ENCODE results near the gene THADA.

THADA gene

DNA sequence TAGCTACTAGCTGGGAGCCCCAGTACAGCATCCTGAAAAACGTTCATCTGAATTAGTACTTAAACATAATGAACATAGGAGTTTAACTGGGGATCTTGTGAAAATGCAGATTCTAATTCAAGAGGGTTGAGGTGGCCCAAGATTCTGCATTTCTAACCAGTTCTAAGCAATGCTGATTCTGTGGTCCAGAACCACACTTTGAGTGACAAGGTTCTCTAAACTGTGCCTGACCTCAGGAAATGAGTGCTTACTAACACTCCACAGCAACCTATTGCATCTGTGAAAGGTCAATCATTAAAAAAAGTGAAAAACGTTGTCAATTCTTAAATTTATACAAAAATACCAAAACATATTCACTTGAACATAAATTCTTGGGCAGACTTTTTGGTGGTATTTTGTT is 212.3 kb downstream of the THADA start:
- no peak for DNase-seq

DNA sequence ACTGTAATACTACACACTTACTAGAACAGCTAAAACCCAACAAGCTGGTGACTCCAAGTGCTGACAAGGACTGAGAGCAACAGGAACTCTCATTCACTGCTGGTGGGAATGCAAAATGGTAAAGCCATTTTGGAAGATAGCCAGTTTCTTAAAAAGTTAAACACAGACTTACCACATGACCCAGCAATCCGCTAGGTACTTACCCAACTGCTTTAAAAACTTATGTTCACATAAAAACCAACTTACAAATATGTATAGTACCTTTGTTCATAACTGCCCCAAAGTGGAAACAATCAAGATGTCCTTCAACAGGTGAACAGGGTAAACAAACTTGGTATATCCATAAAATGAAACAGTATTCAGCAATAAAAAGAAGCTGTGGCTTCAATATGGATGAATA is 216.3 kb downstream of the THADA start:
- DNase-seq: no peak

DNA sequence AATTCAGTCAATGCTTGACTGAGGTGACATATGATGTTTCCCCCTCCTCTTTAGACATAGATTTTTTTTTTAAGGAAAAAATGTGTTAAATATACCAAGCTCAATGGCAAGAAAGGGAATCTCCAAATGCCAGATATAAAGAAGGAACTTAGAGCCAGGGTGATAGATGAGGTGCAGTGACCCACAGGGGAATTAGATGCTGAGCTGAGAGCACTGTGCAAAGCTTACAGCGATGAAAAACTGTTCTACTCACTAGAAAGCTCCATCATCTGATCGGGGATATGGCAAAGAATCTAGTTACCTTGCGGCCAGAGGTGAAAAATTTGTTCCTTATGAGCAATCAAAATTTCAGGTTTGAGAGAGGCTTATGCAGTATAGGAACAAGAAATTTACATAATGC is 218.5 kb downstream of the THADA start:
- no peak for DNase-seq

DNA sequence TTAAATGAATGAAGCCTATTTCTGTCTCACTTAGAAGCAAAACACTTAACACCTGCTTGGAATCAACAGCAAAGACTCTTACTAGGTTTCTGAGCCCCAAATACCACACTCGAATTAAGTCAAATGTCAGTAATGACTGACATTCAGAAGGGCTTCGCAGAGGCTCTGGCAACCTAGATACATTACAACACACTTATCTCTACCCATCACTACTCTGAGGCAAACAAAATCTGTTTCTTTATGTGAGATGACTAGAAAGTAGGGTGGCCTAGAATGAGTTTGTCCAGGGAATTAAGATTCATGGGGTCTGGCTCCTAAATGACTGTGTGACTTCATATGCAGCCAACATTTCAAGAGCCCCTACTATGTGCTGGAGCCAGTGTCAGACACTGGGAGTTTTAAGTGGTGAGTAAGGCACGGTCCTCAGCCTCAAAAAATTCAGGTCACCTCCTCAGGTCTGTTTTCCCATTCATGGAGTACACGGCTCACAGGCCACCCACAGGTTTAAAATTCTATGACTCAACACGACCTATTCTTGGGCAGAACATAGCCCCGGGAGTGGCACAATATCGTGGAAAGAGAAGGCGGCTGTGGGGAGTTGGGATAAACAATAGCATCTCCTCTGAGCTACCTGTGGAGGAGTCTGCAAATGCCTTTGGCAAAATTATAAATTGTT is 219.2 kb downstream of the THADA start:
- no peak for DNase-seq

DNA sequence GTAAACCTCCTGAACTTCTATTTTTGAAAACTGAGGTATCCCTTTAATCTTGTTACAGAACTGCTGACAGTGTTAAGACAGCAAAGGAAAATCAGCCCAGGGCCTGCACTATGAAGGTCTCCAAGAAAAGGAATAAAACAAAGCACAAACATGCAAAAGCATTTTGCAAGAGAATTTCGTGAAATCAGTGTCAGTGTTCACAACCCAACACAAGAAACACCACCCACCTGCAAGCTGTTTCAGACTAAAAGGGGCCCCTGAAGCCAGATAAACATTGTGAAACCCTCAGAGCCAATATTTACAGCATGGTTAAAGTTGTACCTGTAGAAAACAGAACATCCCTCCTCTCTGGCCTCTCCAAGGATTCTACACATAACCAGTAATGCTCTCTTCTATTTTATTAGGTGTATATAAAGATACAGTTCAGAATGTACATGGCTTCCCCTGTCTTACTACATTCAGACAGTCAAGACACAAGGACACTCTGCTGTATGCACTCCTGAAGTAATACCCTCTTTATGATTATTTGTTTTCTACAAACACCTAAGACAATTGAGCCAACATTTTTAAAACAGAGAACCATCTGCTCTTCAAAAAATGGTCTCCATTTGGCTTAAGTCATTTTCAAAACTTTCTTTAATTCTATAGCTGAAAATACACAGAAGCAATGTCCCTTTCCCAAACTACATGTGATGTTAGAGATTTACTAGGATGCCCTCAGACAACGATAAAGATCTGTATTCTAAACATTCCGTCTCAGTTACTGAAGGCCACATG is 219.9 kb downstream of the THADA start:
- DNase-seq: no peak

DNA sequence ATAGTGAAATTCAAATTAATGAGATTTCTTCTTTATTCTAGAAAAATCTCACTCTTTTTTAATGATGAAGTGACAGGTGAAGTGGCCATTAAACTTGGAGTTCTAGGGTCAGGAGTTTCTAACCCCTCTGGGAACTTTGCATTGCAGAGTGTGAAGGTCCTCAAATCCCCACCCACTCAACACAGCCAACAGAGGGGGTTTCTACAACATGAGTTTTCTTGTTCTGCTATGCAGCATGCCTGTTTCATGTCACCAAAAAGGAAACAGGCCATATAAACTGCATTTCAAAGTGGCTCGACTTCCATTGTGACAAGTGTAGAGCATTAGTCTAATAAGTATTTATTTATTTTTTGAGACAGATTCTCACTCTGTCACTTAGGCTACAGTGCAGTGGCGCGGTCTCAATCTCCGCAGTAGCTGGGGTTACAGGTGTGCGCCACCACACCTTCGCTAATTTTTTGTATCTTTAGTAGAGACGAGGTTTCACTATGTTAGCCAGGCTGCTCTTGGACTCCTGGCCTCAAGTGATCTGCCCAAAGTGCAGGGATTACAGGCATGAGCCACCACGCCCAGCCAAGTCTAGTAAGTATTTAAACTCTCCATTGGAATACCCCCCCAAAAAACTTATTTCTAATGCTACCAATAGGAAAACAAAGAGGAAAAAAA is 223.3 kb downstream of the THADA start:
- DNase-seq: no peak

DNA sequence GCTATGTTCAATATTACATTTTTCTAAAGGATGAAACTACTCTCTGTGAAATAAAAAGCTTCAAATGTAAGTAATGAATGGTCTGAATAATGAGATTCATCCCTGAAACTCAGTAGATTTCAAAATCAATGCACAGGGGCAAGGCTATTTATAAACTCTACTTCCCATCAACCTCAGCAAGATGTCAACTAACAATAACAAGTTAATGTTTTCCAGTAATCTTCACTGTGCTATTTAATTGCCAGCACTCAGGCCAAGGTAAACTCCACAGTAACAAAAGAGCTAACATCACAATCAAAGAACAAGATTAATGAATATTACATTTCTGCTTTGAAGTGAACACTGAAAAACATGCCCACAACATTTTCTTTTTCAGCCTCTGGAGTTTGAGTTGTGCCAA is 225.1 kb downstream of the THADA start:
- no peak for DNase-seq

DNA sequence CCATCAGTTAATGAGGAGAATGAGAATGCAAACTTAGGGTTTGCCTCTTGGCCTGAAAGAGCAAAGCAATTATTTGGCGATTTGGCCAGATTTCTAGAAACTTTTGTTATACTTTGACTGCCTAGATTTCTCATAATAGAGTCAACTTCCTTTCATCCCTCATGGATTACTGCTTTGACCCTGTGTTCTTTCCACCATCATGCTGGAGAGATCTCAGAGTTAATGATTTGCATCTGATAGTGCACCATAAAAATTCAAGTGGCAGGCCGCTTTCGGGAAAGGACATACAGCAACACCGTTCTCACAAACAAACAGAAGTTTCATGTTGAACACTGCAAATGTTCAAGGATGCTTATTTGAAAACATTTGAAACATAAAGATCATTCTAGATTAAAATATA is 225.7 kb downstream of the THADA start:
- DNase-seq: no peak

DNA sequence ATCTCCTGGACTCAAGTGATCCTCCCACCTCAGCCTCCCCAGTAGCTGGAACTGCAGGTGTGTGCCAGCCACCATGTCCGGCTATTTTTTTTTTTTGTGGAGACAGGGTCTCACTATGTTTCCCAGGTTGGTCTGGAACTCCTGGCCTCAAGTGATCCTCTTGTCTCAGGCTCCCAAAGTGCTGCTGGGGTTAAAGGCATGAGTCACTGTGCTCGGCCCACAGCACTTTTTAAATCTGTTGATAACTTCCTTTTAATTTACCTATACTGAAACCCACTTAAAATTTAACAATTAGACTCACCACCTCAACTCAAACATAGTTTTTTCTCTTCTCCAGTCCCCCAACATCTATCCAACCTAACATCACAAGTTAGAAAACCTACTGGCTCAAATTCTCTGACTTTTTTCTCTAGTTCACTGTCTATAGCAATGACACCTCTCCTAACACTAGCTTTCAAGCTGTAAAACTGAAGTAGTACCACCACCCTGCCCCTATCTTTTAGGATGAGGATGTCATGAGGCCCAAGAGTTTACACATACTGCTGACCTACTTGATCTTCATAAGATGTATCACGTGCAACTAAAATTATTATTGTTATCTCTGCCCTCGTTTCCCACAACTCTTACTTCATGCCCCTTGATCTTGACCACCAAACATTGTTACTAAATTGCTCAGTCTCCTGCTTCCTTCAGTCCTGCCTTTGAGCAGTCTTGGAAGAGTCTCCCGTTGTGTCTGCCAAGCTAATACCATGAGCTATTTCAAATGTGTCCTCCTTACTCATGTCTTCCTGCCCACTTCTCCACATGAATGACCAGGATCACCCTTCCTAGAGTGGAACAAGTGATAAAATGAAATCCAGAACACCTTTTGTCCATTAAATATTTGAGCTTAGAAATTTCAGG is 227.1 kb downstream of the THADA start:
- no peak for DNase-seq

DNA sequence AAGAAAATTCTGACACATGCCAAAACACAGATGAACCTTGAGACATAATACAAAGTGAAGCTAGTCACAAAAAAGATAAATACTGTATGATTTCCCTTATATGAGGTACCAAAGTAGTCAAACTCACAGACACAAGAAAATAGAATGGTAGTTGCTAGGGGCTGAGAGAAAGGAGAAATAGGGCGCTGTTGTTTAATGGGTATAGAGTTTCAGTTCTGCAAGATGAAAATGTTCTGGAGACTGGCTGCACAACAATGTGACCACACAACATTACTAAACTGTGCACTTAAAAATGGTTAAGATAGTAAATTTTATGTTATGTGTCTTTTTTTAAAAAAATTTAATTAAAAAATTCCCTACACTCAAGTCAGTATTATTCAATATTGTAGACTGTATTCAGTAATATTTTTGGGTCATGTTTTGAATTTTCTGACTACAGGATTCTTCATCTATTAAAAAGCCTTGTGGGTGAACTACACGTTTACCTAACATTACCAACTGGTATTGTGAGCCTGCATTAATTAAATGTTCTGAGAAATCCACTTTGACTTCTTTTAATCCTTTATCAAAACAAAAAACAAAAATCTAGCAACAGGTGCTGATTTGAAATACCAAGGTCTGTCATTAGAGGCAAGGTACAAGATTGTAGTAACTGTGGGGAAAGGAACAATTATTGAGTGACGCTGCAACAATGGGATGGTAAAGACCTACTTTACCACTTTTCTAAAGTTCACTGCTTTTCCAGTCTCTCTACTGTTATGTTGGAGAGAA is 228.6 kb downstream of the THADA start:
- DNase-seq: no peak

DNA sequence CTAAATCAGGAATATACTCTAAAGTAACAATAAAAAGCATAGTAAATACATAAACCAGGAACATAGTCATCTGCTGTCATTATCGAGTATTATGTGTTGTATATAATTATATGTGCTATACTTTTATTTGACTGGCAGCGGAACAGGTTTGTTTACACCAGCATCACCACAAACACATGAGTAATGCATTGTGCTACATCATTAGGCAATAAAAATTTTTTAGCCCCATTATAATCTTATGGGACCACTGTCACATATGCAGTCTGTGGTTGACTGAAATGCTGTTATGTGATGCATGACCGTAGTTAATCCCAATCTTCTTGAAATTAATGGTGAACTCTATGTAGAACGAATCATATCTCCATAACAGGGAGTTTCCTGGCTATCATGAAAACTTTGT is 232.7 kb downstream of the THADA start:
- DNase-seq: no peak

DNA sequence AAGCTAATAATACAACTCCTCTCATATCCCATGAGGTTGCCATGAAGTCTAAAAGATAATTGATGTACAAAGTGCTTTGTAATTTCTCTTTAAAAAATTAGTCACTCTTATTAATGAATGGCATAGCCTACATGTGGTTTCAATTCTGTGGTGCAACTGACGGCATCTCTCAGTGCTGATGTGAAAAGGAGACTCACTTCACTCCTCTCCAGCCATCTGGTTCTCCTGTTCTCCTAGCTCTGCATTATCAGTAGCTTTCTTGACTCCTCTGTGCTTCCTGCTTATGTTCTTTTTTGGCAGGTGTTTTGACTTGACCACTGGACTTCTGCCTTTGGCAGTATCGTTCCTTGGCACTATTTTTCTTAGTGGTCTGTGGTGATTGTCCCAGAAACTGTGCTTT is 234.6 kb downstream of the THADA start:
- no peak for DNase-seq

DNA sequence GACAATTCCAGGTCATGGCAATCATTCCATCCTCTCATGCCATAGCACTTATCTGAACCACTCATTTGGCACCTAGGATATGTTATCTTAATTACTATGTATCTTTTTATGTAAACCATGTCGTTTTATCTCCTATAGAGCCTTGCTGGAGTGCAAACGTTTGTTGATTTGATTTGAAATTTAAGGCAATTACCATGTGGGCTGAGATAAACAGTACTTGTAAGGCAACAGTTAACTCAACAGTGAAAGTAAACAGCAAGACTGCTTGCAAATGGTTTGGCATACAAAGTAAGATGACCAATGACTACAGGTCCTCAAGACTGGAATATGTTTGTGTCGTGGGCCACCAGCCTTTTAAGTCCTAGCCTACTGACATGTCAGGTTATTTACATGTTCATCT is 235.7 kb downstream of the THADA start:
- DNase-seq: no peak

DNA sequence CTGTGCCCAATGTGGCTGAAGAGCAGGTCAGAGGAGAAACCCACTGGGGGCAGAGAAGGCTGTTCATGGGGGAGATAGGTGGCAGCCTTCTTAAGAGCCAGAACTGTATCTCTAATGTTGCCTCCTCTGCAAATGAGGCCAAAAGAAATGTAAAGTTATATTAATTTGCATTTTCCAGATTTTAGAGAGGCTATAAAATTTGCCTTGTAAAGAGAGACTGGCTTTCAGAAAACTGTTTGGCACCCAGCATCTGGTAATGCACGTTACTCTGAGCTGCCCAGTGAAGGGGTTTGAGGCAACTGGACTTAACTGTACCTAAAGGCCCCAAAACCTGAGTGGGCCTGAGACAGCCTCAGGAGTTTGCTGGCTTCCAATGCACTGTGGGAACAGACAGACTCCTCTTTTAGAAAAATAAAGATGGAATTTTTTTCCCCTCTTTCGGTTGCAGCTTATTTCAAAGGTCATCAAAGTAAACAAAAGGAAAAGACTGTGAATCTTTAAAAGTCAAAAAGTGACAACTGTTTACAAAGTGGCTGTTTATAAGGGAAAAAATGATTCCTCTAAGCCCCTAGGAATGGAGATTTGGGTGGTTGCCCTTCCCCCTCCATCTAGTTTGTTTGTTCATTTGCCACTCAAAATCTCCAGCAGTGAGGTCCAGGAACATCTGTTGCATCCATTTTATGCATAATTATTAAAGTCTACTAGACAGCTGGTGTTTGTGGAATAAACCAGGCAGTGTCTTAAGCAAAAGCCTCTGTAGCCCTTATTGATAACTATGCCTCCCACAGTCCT is 237.2 kb downstream of the THADA start:
- no peak for DNase-seq

DNA sequence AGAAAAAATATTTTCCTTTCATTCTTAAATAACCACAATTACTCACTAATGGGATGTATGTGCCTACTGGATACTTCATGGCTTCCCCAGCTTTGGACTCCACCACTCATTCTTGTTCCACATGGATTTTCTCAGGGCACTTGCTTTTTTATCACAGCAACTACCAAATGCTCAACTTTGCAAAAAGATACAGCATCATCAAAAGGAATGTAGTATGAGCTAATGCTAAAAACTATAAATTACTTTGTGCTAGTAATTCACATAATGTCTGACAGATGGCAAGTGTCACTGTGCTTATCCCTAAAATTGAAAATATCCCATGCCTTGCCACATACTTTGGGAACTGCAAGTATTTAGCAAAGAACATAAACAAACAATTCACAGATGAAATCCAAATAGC is 239.1 kb downstream of the THADA start:
- no peak for DNase-seq

DNA sequence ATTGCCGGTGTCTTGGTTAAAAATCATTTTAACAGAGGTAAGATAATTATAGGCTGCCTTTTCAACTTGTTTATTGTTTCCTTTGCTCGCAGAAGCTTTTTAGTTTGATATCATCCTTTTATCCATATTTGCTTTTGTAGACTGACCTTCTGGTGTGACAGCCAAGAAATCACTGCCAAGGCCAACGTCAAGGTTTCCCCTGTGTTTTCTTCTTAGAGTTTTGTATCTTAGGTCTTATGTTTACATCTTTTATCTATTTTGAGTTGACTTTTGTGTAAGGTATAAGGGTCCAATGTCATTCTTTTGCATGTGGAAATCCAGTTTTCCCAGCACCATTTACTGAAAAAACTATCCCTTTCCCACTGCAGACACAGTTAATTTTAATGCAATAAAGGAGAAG is 240.4 kb downstream of the THADA start:
- no peak for DNase-seq

DNA sequence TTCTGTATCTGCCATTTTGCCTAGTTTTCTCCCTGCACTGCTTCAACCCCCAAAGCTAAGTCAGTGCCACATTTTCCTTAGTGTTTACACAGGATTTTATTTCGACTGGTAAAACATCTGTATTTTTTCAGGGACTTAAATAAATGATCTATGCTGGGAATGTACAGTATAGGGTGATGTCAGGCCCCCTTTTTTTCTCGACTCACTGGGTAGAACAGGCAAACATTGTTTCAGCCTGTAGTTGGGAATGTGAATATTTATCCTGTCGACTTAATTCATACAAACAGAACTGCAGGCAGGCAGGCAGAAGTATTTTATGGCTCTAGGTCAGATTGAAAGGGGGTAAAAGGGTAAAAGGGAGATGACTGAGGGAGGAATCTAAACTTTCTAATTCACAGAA is 245.9 kb downstream of the THADA start:
- no peak for DNase-seq

DNA sequence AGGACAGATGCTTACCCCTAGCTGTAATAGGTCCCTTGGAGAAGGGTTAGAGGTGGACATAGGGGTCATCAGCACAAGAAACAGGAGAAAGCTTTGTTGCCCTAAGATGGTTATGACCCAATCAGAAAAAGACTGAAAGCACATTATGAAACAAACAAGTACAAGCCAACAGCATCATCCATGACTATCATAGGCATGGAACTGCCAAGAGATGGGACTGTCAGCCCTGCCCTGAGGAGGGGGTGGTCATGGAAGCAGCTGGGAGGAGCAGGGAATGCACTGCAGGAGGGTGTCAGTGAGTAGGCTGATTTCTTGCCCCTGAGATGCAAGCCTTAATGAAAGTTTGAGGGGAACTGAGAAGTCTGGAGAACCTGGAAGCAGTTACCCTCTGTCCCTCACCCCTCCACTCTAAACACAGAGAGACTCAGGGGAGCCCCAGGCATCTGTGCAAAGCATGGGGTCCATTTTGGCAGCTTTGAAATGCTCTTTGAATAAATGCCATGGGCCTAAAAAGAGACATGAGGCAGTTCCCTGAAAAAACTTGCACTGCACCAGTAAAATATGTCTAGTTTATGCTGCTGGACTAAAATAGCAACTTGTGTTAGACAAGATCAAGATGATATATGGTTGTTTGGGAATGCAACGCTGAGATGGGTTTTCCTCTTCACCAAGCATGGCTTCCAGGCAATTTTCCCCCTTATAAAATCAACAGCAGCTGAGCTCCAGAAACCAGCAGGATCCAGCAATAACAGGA is 246.8 kb downstream of the THADA start:
- DNase-seq: no peak

DNA sequence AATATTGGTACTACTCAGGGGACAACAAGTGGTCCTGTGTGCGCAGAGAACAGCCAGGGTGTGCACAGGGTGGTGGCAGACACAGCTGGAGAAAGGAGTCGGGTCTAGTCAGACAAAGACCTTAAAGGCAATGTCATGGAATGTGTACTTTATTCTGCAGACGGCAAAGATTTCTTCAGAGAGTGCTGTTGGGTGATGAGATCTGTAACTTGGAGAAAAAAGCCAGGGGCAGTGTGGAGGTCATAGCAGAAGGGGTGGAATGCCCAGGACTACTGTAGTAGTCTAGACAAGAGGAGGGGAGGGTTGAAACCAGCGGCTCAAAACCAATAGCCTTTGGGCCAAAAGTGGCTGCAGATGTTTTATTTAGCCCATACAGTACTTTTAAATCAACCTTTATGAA is 248.1 kb downstream of the THADA start:
- DNase-seq: no peak

Data from stimulated activated CD4-positive, alpha-beta T cell treated with anti-CD3 and anti-CD28 coated beads, Interleukin-15, amount 100 ng/mL, for 24 hours (primary cell).